Progenitor cell of endocrine pancreas (in vitro differentiated cells): ENCODE data around the gene SV2B. TPM values are rescaled to one million over a fixed set of nuclear protein-coding genes. Genes with fewer than 3 reads are reported as not detected.
"Not testable (repeated sequence)": the region's sequence is repeated elsewhere in the genome, so short reads cannot be mapped to it uniquely, and the experiment has no call there.

Experiments
- DNase-seq: peaks from one replicate; pipeline ENCODE4 v3.0.0; 2021; ENCODE audit warnings: low spot score; ENCODE audit not compliant: unreplicated experiment
- H3K27ac Mint-ChIP-seq: 2 replicates; pipeline ENCODE4 v1.8.0; 2021; ENCODE audit warnings: mild to moderate bottlenecking, moderate library complexity, mixed read lengths
- H3K27me3 Mint-ChIP-seq: 2 replicates; pipeline ENCODE4 v1.8.0; 2021; ENCODE audit warnings: mixed read lengths
- H3K36me3 Mint-ChIP-seq: 2 replicates; pipeline ENCODE4 v1.8.0; 2022; ENCODE audit warnings: mixed read lengths; ENCODE audit not compliant: insufficient read depth
- H3K4me1 Mint-ChIP-seq: 2 replicates; pipeline ENCODE4 v1.8.0; 2021; ENCODE audit warnings: low read depth, mixed read lengths
- H3K4me3 Mint-ChIP-seq: 2 replicates; pipeline ENCODE4 v1.8.0; 2021; ENCODE audit warnings: low read depth, mild to moderate bottlenecking, moderate library complexity, mixed read lengths
- H3K9me3 Mint-ChIP-seq: 2 replicates; pipeline ENCODE4 v1.8.0; 2021; ENCODE audit warnings: low read depth, mixed read lengths
- CTCF ChIP-seq: fragments of 200-600 bp; sonication (generic); IDR thresholded peaks from one replicate; pipeline ENCODE4 v1.5.0; 2021; ENCODE audit warnings: antibody characterized with exemption, mild to moderate bottlenecking; ENCODE audit not compliant: unreplicated experiment
- total RNA-seq: library from RNA; stranded (reverse); gene quantifications from 2 replicates; pipeline ENCODE4 v1.2.1, GENCODE V29; 2021

SV2B gene
- total RNA-seq, 1 donor from 2014 or later = 19.9 TPM

GRCh38 chr15:91335702-91336101 is 235.6 kb downstream of the SV2B start:
- Mint-ChIP-seq H3K27me3 (no peaks in the 10 kb centered on the region), H3K36me3 (no peaks in the 10 kb centered on the region), H3K4me1 (no peaks in the 10 kb centered on the region), H3K9me3 (no peaks in the 10 kb centered on the region), H3K4me3 (no peak overlapping the region), H3K27ac (no peak overlapping the region)
- no peak for DNase-seq
- TF ChIP-seq CTCF = no peak

- no peak for TF ChIP-seq CTCF
- Mint-ChIP-seq H3K27ac (no peak overlapping the region), H3K4me1 (no peaks in the 10 kb centered on the region), H3K4me3 (no peak overlapping the region), H3K9me3 (no peaks in the 10 kb centered on the region), H3K36me3 (no peaks in the 10 kb centered on the region), H3K27me3 (peaks cover 3% of the 10 kb centered on the region)
- DNase-seq = no peak
Observed at GRCh38 chr15:91336687-91337086, 236.6 kb downstream of the SV2B start.

DNA sequence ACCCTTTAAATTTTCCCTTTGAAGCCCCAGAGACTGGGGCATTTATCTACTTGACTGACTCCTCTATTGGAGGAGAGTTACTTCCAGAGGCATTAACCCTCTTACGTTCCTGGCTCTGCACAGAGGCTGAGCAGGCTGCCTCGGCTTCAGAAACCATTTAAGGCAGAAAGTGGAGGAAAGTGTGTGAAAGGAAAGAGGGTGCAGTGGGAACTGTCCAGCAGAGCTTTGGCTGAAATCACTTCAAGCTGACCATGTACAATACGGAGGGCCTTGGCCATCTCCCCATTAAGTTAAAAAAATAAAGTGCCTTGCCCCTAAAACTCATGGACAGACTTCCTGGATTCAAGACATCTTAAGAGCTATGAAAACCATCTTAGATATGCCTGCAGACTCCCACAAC is 238.7 kb downstream of the SV2B start:
- H3K36me3 Mint-ChIP-seq = no peaks in the 10 kb centered on the region
- H3K4me1 Mint-ChIP-seq = no peaks in the 10 kb centered on the region
- H3K4me3 Mint-ChIP-seq = no peak overlapping the region
- H3K27me3 Mint-ChIP-seq = peaks cover 8% of the 10 kb centered on the region
- no peak overlapping the region for H3K27ac Mint-ChIP-seq
- peak; percentile 43 for DNase-seq
- no peaks in the 10 kb centered on the region for H3K9me3 Mint-ChIP-seq
- no peak for TF ChIP-seq CTCF

GRCh38 chr15:91342097-91342496 is 242.0 kb downstream of the SV2B start:
- Mint-ChIP-seq H3K4me3 (no peak overlapping the region), H3K9me3 (no peaks in the 10 kb centered on the region), H3K4me1 (no peaks in the 10 kb centered on the region), H3K36me3 (no peaks in the 10 kb centered on the region), H3K27me3 (peaks cover 12% of the 10 kb centered on the region), H3K27ac (no peak overlapping the region)
- no peak for TF ChIP-seq CTCF
- no peak for DNase-seq

DNA sequence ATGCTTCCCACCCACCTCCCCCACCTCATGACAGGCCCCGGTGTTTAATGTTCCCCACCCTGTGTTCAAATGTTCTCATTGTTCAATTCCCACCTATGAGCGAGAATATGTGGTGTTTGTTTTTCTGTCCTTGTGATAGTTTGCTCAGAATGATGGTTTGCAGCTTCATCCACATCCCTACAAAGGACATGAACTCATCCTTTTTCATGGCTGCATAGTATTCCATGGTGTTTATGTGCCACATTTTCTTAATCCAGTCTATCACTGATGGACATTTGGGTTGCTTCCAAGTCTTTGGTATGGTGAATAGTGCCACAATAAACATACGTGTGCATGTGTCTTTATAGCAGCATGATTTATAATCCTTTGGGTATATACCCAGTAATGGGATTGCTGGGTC is 244.9 kb downstream of the SV2B start:
- not testable (repeated sequence) for H3K9me3 Mint-ChIP-seq, H3K4me1 Mint-ChIP-seq, H3K36me3 Mint-ChIP-seq, H3K27ac Mint-ChIP-seq, DNase-seq, H3K4me3 Mint-ChIP-seq
- H3K27me3 Mint-ChIP-seq = peaks cover 17% of the 10 kb centered on the region

DNA sequence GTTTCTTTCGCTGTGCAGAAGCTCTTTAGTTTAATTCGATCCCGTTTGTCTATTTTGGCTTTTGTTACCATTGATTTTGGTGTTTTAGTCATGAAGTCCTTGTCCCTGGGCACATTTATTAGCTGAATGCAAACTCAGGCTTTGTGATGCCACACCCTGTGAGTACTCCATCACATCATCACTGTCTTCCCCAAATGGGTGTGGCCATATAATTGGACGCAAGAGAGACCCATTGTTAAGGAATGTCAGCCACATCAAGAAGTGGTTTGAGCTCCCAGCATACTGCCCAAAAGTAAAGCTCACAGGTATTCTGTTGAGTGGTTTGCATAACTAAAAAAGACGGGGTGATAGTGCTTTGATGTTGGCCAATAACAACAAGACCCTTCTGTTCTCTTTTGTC is 245.7 kb downstream of the SV2B start:
- Mint-ChIP-seq H3K27ac (no peak overlapping the region), H3K27me3 (peaks cover 17% of the 10 kb centered on the region), H3K9me3 (no peaks in the 10 kb centered on the region), H3K4me1 (no peaks in the 10 kb centered on the region), H3K36me3 (no peaks in the 10 kb centered on the region), H3K4me3 (no peak overlapping the region)
- DNase-seq = no peak
- TF ChIP-seq CTCF = no peak
